Glomerular endothelial cell (primary cell): Measurements from ENCODE around the gene RASSF9. TPM values are rescaled to one million over a fixed set of nuclear protein-coding genes. Genes with fewer than 3 reads are reported as not detected.

ENCODE experiments used
- DNase-seq: peaks from one replicate; pipeline ENCODE4 v3.0.0-alpha.2; 2011; ENCODE audit warnings: low read depth, low spot score; ENCODE audit errors: extremely low read depth
- total RNA-seq: library from RNA; depleted of rRNA; stranded (reverse); fragments of >200 nt; gene quantifications from 2 replicates; pipeline ENCODE4 v1.2.3, GENCODE V29; 2015

The RASSF9 gene
- total RNA-seq, 1 donor from 2014 or later, result 1.4 TPM

DNA sequence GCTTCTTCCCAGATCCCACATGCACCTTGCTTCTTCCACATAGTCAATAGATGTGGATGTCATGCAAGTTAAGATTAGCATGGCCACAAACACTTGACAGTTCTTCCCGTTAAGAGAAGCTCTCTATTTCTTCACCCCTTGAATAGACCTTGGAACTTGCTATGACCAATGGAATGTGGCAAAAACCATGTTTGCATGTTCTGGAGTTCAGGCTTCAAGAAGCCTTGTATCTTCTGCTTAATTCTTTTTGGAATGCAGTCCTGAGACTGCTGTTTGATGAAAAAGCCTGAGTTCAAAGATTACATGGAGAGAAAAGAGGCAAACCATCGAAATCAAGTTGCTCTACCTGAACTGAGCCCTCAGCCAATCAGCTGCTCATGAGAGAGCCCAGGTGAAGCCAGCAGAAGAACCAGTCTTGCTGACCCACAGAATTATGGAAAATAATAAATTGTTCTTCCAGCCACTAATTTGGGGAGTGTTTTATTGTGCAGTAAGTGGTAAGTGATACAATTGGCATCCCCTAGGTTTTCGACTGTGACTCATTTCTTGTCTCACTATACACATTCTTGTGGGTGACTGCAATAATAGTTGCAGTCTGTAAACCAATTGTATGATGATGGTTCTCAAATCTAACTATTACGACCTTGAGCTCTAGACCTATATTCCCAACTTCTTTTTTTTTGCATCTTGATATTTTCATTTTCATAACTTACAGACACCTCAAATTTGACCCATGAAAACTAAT, 12.6 kb downstream of the RASSF9 start:
- no peak for DNase-seq

DNA sequence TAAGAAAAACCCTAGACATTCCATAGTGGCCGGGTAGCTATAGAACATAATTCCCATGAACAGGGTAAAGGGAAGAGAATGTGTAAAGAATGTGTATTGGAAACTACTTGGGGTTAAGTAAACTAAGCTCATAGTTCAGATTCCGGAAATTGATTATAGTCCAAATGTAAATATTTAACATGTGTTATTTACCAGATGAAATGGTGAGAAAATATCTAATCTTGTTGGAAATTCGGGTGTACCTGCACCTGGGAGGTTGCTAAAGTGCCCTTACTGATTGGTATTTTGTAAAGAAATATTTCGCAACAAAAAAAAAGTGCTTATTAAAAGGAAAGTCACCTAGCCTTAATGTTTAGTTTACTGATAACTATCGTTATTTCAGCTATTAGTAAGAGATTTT, 14.4 kb downstream of the RASSF9 start:
- DNase-seq, result peak; percentile 51

DNA sequence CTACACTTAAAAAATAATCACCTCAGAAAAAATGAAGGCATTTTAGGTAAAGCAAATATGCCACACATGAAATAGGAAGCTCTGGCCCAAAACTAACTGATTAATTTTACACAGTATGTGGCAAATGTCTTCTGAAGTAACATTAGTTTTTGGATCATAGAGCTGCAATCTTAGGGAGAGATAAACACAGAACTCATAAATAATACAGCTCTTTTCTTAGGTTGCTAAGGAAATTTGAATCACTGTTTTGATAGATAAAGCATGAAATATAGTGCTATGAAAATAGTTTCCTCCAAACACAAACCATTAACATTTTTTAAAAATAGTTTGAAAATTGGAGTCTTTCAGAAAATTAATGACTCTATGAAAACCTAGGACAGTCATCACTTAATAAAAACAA, 15.0 kb downstream of the RASSF9 start:
- no peak for DNase-seq

DNA sequence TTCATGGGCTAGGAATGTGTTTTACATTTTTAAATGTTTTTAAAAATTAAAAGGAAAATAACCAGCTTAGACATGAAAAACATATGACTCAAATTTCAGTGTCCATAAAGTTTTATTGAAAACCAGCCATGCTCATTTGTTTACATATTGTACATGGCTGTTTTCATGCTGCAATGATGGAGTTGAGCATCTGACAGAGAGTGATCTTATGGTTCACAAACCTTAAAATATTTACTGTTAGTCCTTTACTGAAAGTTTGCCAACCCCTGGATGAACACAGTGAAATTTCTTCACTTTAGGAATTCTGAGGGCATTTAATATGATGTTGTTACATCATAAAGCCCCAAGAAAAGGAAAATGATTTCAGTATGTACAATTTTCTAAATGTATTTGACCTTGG, 16.1 kb downstream of the RASSF9 start:
- no peak for DNase-seq

DNA sequence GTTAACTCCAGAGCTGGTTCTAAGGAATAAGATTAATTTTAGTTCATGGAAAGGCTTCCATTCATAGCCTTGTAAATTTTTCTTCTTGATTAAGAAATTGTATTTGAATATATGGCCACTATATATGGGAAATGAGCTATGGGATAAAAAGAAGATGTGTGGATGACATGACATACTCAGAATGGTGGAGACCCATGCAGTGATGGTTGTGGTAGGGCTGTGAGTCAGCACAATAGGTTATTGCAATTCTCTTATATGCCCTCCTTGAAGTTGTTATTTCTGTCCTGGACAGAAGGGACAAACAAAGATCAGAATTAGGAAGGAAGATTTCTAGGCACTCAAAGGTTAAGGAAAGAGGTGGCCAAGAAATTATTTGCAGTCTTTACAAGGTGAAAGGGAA, 21.5 kb downstream of the RASSF9 start:
- no peak for DNase-seq

DNA sequence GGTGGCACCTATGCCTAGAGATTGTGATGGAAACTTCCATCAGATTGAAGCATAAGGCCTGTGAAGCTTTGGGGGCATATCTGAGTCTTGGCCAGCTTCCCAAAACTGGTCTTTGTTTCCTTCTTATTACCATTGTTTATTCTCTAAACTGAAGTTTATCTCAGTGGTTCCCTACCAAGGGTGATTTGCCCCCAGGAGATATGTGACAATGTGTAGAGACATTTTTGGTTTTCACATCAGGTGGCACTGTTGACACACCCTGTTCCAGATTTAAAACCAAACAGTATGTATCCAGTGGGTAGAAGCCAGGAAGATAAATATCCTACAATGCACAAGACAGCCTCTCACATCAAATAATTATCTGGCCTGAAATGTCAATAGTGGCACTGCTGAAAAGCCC, 22.1 kb downstream of the RASSF9 start:
- no peak for DNase-seq

DNA sequence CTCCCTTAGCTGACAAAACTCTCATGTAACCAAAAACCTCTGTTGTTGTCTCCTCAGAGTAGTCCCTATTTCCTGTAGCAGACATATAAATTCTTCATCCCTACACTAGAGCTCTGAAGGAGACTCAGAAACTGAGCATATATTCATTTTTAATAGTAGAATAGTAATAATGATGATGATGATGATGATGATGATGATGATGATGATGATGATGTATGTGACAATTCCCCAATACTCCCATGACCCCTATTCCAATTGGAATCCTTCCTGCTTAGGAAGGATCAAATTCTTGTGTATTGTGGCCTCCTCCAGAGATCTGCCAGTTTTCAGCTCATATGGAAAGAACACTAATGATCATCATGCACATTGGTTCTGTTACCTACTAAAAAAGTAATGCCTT, 26.7 kb downstream of the RASSF9 start:
- DNase-seq, result no peak

DNA sequence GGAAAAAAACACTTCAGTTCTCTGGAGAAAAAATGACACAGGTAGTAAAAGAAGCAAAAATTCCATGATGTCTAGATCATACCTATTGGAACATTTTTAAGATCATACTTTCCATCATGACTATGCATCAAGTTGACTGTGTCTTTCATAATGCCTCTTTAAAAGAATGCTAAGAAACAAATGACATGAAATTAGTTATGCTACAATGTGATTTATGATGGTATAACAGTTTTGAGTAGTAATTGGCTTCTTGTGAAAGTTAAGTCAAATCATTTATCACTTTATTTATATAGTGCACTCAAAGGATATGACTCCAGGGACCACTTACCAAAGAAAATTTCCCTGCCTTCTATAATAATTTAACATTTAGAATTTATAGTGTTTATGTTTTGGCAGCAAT, 28.5 kb downstream of the RASSF9 start:
- DNase-seq, result no peak

DNA sequence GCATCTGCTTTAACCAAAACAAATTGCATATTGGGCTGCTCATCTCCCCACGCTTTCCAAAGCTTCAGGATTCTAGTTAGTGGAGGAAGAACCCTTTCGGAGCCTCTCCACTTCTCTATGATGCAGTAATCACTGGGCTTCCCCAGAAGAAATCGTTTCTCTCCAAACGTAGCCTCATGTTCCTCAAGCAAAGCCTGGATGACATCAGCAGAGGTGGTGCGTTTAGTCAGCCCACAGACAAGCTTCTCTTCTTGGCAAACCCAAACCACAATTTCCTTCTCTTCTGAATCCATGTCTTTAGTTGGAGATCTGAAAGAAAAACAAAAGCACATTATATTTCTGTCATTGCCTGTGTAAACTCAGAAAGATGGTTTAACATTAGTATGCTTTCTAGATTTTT, 30.6 kb downstream of the RASSF9 start:
- DNase-seq, result no peak

DNA sequence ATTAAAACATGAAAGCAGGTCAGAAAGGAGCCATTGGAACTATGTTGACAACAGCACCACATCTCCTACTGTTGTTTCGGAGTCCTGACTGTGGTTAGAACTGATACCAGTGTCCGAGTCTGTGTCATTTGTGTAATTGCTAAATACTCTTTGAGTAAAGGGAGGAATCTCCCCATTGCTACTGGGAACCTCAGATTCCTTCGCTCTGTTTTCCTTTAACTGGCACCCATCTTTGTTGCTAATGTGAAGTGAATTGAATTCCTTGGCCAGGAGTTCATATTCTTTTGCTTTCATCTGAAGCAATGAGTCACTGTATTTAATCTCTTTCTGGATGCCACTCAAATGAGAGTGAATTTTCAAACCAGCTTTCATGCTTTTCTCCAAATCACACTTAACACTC, 31.5 kb downstream of the RASSF9 start:
- no peak for DNase-seq

DNA sequence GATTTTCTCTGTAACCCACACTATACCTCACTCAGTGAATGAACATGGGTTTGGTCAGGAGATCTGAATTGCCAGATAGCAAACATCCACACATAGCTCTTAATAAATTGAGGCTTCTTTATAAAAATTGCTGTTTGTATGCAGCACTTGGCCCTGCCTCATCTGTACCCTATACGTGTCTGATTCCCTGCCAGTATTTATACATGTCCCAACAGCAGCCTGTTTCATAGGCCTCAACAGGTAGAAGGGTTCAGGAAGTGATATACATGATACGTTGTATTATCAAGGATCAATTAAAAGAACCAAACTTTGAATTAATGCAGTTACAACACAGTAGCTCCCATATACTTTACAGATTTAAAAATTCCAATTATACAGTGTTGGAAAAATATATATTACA, 32.3 kb downstream of the RASSF9 start:
- no peak for DNase-seq

DNA sequence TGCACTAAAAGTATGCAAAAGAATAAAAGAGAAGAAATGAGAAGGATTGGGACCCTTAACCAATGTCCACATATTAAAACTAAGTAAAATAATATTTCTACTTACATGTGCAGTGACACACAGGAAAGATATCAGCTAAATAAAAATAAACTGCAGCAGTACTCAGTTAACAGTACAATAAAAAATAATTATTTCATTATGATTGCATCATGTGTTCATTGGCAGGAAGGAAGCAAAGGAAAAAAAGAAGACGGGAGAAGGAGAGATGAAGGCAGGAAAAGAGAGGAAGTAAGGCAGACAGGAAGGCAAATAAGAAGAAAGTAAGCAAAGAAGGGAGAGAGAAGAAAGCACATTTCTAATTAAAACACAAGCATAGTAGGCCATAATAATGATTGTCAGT, 33.0 kb downstream of the RASSF9 start:
- no peak for DNase-seq

DNA sequence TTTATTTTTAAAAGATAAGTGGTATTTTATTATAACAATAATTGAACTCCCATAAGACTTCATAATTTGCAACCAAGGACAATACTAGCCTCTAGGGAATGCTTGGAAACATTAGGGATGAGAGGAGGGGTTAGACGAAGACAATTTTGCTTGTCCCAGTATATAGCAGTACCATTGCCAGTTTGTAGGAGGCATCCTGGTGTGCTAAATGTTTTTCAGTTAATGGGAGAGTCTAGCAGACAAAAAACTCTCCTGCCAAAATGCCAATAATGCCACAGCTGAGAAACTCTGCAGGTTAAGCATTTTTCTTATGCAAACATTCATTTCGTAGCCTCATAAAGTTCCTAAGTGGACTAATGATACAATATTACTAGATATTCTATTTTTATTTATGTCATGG, 38.1 kb downstream of the RASSF9 start:
- no peak for DNase-seq

DNA sequence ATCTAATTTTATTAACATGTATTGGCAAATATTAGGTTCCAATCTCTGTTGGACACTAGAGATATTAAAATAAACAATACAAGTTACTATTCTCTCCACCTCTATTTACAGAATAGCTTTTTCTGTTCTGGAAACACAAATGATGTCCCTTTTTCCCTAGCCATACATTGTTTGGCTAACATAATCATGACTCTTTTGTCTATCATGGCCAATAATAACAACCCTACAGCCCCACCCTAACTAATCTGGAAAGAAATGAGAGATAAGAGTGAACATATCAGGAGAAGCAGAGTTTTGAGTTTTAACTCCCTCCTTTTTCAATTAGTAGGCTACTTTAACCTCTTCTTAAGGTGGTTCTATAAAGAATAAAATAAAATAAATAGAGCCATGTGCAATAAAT, 40.2 kb downstream of the RASSF9 start:
- DNase-seq, result no peak

DNA sequence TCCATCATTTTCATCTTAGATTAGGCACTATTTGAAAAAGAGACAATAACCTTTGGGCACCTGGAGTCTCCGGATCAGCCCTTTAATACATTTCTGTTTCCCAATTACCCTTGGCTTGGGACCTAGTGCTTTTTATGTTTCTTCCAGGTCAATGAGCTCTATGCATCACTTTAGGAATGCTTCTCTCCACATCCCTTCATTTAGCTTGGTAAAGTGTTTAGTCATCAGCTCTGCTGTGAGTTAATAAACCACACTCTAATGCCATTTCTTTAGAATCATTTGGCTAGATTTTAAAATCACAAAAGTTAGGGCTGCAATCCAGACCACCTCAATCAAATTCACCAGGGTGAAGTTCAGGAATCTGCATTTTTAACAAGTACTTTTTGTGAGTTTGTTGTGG, 41.7 kb downstream of the RASSF9 start:
- DNase-seq, result no peak

DNA sequence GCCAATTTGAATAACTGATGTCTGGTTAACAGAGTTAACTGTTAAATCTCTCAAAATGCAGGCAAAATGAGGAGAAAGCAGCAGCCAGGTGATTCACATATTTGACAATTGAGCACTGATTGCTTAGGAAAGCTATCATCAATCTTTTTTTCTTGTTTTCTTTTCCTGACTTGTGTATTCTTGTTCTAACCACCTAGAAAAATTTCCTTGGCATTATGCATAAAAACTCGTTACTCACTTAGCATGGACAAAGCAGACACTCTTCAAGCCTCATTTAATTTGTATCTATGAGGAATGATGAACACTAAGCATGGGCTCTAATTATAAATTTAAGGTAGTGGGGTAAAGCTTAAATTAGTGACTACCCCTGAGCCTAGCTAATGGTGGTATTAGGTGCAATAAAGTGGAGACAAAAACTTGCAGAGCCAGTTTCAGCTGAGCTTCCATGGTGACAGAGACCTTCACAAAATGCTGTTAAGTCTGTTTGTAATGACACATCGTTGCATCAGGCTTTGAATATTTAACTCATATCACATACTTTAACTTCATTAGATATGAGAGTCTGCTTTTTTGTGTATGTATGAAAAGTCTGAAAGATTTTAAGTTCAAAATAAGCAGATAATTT, 52.0 kb downstream of the RASSF9 start:
- no peak for DNase-seq

DNA sequence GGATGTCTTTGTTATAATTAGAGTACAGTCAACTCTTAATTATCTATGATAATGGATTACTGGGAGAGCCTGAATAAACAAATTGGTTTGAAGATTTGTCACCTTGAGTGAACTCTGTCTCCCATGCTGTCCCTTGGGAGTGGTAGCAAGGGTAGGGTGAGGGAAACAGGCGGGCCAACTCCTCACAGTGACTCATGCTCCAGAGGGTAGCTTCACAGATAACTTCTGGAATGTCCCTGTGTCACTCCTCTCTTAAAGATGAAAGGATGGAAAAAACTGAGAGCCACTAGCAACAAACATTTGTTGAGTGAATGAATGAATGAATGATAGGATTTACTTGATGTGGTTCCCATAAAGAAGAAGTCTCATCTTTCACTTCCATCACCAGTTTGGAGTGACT, 53.5 kb downstream of the RASSF9 start:
- DNase-seq, result no peak

DNA sequence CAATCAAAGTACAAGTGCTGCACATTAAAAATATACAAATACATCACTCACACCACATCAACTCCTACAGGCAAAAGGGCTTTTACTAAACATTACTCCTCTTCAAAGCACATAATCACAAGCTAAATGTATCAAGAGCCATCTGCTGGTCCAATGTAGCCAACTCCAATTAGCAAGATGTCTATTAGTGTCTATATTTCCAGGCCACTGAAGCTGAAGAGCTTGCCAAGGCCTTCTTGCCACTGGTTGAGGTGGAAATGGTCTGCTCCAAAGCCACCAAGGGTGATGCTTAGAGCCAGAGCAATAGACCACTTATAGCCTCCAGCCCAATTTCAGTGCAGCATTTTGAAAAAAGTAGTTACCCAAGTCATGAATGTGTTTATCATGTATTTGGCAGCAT, 54.4 kb downstream of the RASSF9 start:
- DNase-seq, result no peak

DNA sequence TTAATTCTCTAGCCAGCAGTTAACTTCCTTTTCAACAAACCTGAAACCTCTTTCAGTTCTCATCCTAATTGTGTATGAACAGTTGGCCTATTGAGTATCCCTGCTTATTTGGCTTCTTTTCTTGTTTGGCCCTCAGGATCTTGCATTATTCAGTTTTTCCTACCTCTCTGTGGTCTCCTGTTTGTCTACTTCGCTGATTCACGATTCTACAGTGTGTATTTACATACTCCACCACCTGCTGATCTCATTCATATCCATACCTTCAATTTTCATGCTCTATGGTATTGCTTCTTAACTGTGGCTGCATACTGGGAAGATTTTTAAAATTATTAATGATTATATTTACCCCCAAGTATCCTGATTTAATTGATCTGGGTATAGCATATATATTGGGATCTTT, 56.4 kb downstream of the RASSF9 start:
- DNase-seq, result no peak

DNA sequence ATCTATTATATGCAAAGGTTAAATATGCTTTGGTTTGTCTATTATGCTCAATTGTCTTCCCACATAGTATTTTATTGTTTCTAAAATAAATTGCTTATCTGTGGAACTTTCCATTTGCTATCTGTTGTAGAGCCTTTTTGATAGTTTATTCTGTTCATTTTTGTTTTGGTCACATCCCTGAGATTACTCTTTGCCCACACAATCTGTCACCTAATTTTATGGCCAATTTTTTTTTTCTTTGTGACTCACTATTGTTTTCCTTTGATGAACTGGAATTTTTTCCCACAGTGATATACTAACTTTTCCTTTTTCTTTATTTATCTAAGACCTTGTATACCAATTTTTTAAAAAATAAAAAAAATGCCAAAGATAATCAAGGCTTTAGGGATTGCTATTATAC, 61.1 kb downstream of the RASSF9 start:
- no peak for DNase-seq

DNA sequence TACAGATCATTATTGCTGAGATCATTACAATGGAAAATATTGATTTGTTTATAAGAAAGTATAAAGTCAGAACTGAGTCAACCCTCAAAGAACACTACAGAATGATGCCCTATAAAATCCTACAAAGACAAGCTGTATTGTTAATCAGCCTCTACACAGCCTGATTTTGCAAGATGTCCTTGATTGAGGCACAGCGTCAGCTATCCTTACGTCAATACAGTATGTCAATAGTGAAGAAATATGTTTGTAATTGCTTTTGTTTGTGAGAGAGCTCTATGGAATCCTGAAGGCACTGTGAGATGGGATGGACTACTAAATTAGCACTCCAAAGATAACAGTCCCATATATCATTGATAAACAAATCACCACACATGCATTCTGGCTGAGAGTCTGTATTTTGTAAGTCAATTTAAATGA, 70.7 kb downstream of the RASSF9 start:
- no peak for DNase-seq

DNA sequence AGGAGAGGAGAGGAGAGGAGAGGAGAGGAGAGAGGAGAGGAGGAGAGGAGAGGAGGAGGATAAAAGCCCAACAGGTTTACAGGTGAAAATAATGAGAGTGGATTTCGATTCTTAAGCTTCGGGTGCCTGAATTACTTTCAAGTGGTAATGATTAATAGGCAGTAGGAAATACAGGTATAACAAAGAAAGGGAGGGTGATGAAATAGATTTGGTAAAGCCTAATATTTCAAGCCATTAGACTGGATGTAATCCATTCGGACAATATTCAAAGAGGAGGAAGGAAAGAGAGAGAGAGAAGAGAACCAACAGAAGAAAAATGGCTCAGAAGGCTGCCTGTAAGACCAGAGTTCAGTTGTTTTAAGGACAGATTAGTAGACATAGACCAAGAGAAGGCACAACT, 76.6 kb downstream of the RASSF9 start:
- no peak for DNase-seq

DNA sequence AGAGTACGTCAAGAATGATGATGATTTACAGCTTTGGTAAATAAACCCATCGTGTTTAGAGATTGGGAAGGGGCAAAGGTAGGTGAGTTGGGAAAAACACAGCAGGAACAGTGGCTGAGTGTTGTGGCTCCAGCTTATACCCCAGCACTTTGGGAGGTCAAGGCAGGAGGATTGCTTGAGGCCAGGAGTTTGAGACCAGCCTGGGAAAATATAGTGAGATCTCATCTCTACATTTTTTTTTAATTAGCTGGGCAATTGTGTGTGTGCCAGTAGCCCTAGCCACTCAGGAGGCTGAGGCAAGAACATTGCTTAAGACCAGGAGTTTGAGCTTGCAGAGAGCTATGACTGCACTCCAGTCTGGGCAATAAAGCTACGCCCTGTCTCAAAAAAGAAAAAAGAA, 77.1 kb downstream of the RASSF9 start:
- no peak for DNase-seq
